ENCODE results near the gene ZNF189.

ZNF189 gene

GRCh38 chr9:101445353-101446029 is 46.8 kb downstream of the ZNF189 start:
- DNase-seq (ENCODE audit: extremely low read depth, low read depth) = no peak
- no peak overlapping the region for H3K4me3 ChIP-seq (replicated peaks; ENCODE audit: low read depth, low read length)
- TF ChIP-seq CTCF (IDR thresholded peaks at IDR 0.05; ENCODE audit: low read depth, low read length, missing control alignments) = no peak

- TF ChIP-seq CTCF (IDR thresholded peaks at IDR 0.05; ENCODE audit: low read depth, low read length, missing control alignments) = no peak
- no peak for DNase-seq (ENCODE audit: extremely low read depth, low read depth)
- H3K4me3 ChIP-seq (replicated peaks; ENCODE audit: low read depth, low read length) = no peak overlapping the region
These were observed 48.1 kb downstream of the ZNF189 start for GRCh38 chr9:101446732-101447131.

- H3K4me3 ChIP-seq (replicated peaks; ENCODE audit: low read depth, low read length) = peak overlapping the region; percentile 49
- no peak for TF ChIP-seq CTCF (IDR thresholded peaks at IDR 0.05; ENCODE audit: low read depth, low read length, missing control alignments)
- no peak for DNase-seq (ENCODE audit: extremely low read depth, low read depth)
These were observed 50.0 kb downstream of the ZNF189 start for GRCh38 chr9:101448680-101449070.

GRCh38 chr9:101449071-101449721 is 50.5 kb downstream of the ZNF189 start:
- H3K4me3 ChIP-seq (replicated peaks; ENCODE audit: low read depth, low read length) = peak overlapping the region; percentile 49
- DNase-seq (ENCODE audit: extremely low read depth, low read depth) = peak; percentile 33
- peak; percentile 66 for TF ChIP-seq CTCF (IDR thresholded peaks at IDR 0.05; ENCODE audit: low read depth, low read length, missing control alignments)

DNA sequence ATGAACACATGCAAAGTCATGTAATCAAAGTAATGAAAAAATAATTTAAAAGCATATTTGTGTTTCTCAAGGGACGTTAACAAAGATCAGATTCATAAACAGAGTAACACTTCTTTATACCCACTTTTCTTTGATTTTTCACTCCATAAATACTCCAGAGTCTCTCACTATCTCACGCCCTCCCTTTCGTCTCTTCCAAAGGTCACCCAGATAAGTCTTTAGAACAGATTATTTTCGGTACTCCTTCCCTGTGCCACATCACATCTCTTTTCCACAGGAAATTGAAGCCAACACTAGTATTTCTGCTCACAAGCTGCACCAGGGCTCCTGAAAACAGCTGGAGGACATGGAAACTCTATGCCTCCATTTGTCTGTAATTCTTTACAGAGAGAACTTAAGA is 52.3 kb downstream of the ZNF189 start:
- no peak for DNase-seq (ENCODE audit: extremely low read depth, low read depth)
- no peak overlapping the region for H3K4me3 ChIP-seq (replicated peaks; ENCODE audit: low read depth, low read length)
- TF ChIP-seq CTCF (IDR thresholded peaks at IDR 0.05; ENCODE audit: low read depth, low read length, missing control alignments) = no peak

DNA sequence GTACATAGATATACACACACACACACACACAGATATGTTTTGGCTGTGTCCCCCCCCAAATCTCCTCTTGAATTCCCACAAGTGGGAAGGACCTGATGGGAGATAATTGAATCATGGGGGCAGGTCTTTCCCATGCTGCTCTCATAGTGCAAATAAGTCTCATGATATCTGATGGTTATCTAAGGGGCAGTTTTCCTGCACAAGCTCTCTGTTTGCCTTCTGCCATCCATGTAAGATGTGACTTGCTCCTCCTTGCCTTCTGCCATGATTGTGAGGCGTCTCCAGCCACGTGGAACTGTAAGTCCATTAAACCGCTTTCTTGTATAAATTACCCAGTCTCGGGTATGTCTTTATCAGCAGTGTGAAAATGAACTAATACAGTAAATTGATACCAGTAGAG is 52.8 kb downstream of the ZNF189 start:
- TF ChIP-seq CTCF (IDR thresholded peaks at IDR 0.05; ENCODE audit: low read depth, low read length, missing control alignments) = no peak

More for the DNA sequence above, 52.8 kb downstream of the ZNF189 start:
- no peak overlapping the region for H3K4me3 ChIP-seq (replicated peaks; ENCODE audit: low read depth, low read length)
- no peak for DNase-seq (ENCODE audit: extremely low read depth, low read depth)
